Measurements from ENCODE around the gene UBA3.

Gene UBA3

DNA sequence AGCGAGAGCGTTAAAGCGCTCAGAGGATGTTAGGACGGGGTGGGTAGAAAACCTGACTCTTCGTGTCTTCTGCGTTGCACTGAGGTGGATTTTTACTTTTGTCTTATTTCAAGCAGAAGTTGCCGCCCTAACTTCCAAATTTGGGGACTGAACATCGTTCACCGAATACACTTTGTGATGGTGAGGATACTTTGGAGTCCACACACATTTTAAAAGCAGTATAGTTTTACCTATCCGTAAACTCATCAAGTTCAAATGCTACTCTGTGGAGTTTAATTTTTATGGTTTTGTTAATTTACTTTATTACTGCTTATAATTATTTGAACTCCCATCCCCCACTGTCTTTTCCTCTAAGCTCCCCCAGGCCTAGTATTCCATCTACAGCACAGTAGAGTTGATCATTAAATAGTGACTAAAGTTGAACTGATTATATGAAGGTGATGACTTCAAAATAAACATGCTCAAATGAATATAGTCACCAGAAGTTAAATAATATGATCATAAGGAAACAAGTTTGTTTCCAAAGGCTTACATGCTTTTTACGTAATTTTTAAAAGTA, 66.1 kb downstream of the UBA3 start:
- TF ChIP-seq, protein P1, sequence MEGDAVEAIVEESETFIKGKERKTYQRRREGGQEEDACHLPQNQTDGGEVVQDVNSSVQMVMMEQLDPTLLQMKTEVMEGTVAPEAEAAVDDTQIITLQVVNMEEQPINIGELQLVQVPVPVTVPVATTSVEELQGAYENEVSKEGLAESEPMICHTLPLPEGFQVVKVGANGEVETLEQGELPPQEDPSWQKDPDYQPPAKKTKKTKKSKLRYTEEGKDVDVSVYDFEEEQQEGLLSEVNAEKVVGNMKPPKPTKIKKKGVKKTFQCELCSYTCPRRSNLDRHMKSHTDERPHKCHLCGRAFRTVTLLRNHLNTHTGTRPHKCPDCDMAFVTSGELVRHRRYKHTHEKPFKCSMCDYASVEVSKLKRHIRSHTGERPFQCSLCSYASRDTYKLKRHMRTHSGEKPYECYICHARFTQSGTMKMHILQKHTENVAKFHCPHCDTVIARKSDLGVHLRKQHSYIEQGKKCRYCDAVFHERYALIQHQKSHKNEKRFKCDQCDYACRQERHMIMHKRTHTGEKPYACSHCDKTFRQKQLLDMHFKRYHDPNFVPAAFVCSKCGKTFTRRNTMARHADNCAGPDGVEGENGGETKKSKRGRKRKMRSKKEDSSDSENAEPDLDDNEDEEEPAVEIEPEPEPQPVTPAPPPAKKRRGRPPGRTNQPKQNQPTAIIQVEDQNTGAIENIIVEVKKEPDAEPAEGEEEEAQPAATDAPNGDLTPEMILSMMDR (IDR thresholded peaks at IDR 0.05) = no peak

- TF ChIP-seq, protein P1 (IDR thresholded peaks at IDR 0.05) = peak; percentile 70
Observed at GRCh38 chr3:69013253-69014021, 66.7 kb downstream of the UBA3 start, which contains the start of gene EOGT. Gene EOGT, minus strand, starts transcription at chr3:69013684. Its CDS starts 3,838 bp downstream, at chr3:69009846.

GRCh38 chr3:69012800-69013252, 67.3 kb downstream of the UBA3 start:
- TF ChIP-seq, protein P1 (IDR thresholded peaks at IDR 0.05) = no peak

GRCh38 chr3:69012100-69012799, 67.9 kb downstream of the UBA3 start:
- TF ChIP-seq, protein P1 (IDR thresholded peaks at IDR 0.05) = no peak

DNA sequence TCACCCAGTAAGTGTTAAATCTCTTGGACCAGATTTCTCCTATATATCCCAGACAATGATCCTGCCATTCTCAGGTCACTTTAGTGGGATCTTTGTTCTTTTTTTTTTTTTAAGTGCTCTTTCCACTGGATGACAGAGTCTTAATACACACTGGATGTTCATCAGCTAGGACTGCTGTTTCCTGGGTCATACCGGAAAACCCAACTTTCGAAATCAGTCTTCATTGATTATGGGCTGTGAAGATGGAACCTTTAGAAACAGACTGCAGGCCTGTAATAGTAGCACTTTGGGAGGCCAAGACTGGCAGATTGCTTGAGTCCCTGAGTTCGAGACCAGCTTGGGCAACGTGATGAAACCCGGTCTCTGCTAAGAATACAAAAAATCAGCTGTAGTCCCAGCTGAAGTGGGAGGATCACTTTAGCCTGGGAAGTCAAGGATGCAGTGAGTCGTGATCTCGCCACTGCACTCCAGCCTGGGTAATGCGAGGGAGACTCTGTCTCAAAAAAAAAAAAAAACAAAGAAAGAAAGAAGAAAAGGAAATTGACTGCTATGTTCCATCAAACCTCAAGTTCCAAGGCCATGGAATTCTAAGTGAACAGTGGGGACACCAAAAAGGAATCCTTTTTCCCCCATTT, 69.0 kb downstream of the UBA3 start:
- TF ChIP-seq, protein P1 (IDR thresholded peaks at IDR 0.05) = no peak

- TF ChIP-seq, protein P1 (IDR thresholded peaks at IDR 0.05) = no peak
Observed at GRCh38 chr3:69009559-69010410, 70.4 kb downstream of the UBA3 start.

Data from LNCAP (cell line).